GM19372 (cell line): ENCODE data around the gene GRIK1.

Source experiments
- ATAC-seq: cut with Tn5 transposase; IDR thresholded peaks from one replicate; pipeline ENCODE4 v1.9.1; 2021; ENCODE audit warnings: mild to moderate bottlenecking, low read depth, moderate library complexity; ENCODE audit not compliant: unreplicated experiment

GRIK1 gene

DNA sequence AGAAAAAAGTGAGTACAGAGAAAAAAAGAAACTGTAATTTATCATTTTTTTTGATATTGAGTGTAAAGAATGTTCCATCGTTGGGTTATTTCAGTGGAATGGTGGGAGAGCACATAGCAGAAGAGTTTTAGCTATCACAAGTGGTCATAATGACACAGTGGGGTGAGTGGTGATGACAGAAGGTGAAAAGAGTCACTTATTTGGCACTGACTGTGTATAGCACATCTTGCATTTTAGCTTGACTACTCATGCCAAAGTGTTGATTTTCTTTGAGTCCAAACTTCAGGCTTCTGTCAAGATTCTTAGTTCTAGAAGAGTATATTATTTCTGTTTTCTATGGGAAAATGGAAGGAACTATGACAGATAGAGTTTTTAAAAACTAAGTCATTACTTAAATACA, 261.2 kb downstream of the GRIK1 start:
- ATAC-seq, result no peak

DNA sequence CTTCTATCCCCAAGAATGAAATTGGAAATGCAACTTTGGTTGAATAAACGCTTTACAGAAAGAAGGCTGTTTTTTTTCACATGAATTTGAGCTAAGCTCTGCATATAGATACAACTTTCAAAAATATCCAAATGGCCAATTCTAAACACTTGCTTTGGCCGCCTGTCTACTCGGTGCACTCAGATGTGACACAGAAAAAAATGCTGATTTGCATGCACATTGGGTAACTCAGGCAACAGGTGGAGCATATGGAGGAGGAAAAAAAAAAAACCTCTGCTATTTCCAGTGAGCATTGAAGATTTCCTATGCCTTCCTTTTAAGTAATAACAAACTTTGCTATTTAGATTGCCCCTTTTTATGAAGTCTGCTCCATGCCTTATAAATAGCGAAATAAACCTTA, 262.5 kb downstream of the GRIK1 start:
- no peak for ATAC-seq

DNA sequence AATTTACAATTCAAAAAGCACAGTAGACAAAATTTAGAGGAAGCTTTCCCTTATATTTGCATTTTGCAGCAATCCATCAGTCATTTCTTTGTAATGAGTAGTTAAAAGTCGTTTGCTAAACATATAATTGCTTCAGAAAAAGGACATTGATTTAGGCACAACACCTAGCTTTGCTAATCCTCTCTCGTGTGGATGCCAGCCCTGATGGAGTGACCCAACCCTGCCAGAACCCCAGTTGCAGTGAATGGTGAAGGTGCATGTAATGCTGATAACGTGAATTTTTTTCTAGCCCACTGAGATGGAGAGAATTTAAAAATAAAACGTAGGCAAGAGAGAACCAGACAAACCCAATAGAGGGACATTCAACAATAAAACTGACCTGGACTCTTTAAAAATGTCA, 263.4 kb downstream of the GRIK1 start:
- ATAC-seq, result no peak

DNA sequence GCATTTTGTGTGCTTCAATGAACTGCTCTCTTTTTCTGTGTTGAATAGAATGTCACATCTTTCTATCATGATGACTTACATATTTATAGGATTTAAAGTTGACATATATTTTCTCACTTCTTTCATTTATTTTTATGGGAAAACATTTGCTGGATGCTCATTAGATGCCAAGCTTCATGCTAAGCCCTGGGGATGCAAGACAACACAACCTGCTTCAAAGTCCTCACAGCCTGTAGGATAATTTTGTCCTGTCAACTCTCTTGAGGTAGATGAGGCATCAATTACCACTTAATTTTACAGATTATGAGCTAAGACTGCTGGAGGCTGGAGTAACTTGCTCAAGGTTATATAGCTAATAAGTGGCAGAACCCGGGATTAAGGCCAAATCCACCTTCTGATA, 264.3 kb downstream of the GRIK1 start:
- no peak for ATAC-seq

DNA sequence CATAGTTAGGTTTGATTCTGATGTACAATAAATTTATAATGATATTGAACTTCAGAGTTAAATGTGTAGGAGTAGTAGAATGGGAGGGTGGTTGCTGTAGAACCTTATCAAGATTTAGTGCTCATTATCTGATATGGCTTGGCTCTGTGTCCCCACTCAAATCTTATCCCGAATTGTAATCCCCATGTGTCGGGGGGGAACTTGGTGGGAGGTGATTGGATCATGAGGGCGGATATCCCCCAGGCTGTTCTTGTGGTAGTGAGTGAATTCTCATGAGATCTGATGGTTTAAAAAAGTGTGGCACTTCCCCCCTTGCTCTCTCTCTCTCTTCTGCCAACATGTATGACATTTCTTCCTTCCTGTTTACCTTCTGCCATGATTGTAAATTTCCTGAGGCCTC, 265.5 kb downstream of the GRIK1 start:
- ATAC-seq, result no peak

DNA sequence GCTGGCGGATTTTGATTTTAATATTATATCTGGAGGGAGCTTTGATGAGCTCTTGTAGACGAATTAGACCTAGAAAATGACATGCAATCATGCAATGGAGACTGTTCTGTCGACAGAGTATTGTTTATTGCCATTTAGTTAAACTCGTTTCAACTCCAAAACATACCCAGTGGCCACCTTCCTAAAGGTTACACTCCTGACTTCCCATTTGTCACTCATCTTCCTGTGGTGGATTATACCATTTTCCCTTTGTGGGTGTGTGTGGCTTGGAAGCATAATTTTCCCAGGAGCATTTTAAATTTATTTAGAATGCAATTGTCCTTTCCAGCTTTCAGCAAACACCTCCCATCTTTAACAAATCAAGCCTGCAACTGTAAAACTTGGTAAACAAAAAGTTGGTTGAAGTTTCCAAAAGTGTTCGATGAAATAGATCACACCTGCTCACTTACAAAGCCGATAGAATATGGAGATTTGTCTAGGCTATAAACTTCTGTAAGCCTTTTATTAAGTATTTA, 266.6 kb downstream of the GRIK1 start:
- no peak for ATAC-seq

DNA sequence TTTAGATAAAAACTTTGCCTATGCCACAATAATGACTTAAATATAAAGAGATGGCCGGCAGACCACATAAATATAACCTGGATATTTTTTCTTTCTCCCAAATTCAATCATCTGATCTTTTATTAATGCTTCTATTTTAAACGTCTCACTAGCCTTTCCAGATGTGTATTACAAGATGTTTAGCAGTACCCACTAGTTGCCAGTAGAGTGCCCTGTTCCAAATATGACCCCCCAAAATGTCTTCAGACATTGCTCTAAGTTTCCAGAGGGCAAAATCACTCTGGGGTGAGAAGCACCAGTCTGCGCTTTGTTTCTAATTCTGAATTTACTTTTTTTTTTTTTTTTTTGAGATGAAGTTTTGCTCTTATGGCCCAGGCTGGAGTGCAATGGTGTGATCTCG, 268.1 kb downstream of the GRIK1 start:
- ATAC-seq, result no peak

DNA sequence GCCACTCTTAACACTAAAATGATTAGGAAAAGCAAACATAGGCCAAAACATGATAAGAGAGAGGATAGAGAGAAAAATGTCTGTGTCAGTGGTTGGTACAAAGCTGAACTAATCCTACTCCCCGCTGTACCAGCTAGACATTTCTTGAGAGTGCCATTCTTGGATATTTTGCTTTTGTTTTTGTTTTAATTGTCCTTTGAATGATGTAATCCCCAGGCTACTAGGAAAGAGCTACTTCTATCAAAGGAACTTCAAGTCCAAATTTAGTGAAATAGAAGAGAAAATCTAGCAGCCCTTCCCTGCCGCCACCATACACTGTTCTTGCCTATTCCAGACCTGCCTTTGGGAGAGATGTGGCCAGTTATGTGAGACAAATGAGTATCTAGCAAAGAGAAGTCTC, 269.6 kb downstream of the GRIK1 start:
- ATAC-seq, result no peak

DNA sequence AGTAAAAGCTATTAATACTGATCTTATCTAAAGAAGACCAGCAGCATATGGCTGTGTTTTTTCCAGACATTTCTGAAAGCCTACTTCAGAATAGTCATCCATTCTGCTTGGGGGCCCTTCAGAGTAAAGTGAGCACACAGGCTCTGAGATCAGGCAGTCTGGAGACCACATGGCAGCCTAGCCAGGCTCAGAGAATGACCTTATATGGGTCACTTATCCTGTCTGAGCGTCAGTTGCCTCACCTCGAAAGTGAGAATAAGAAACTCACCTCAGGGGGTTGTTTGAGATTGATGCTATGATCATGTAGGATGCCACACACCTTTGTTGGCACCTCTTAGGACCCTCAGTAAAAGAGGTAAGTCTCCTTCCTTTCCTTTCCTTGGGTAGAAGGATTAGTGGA, 270.4 kb downstream of the GRIK1 start:
- ATAC-seq, result no peak

DNA sequence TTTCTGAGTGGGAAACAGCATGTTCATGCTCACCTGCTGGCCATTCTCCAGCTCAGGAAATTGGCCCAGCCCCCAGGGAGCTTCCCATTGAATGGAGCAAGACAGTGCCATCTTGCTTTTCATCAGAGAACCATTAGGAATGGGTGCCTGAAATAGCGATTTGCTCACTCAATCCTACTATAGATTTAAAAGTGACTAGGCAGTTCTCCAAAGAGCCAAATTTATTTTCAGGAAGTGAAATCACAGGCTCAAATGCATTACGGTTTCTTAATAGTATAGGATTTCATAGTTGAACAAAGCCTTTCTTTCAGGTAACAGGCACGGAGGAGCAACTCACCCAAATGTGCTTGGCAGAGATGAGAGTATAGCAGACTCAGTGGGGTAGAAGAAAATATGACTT, 272.1 kb downstream of the GRIK1 start:
- ATAC-seq, result no peak

DNA sequence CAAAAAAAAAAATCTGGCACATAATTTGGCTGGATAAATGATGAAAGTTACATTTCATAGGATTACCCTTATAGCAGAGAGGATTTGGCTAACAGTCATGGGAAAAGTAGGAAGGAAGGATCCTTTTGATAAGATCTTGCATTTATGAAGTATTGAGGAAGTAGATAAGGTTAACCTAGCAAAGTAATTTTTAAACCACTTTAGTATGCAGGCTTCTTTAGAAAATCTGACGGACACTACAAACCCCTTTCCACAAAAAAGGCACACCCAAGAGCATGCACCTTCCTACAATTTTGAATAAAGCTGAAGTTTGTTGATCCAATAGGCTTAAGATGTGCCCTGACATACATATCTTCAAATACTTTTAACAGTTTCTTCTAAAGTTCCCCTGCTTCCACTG, 275.2 kb downstream of the GRIK1 start:
- no peak for ATAC-seq

DNA sequence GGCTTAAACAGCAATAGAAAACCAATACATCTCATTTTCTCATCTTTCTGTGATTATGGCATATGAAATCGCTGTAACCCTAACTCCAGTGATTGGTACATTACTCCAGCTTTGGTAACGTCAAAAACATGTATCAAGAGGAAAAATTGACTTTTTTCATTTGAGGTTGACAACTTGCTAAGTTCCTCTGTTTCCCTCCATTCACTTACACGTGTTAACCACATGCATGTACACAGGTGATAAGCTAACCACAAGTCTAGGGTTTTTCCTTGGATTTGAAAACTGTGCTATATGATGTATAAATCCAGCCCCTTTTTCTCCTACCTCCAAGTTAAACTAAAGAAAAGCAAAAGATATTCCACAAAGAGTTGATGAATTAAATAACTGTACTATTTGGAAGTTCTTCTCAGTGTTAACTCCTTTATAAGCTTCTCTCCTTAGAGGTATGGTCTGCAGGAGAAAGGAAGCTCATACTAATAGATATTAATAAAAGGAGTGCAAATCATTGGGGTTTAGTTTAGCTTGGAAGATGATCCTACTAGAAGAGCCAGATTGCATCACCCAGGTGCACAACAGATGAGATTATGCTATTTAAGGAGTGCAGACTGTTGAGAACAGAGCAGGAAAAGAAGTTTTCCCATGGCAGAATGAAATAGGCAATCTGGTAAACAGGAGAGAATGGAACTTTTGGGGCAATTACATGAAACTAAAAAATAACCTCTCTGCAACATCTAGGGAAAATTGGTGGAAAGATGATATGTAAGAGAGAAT, 277.9 kb downstream of the GRIK1 start:
- no peak for ATAC-seq

DNA sequence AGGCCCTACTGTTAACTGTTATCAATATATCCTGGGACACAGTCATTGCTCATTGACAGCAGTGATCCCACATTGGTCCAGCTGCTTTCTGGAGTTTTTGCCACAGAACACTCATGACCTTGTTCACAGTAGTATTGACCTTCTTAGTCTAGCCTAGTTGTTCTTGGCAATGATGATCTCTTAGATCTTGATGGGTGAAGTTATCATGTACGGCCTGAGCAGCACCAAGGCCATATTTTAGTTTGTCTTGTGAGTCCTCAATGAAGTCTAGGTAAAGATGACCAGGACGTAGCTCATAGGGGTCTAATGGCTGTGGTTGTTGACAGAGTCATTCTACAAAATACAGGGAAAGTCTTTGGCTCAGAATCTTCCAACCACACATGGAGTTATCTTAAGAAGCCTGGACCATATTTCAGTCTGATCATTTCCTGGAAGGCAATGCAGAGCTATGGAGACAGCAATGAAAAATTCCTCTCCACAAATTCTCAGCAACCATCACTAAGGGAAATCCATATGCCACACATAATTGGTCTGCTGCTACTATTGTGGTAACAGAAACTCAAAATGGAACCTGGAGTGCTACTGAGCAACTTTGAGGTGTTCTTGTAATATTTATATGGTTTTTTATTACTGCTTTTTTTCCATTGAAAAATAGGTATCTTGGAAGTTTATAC, 279.6 kb downstream of the GRIK1 start:
- no peak for ATAC-seq

DNA sequence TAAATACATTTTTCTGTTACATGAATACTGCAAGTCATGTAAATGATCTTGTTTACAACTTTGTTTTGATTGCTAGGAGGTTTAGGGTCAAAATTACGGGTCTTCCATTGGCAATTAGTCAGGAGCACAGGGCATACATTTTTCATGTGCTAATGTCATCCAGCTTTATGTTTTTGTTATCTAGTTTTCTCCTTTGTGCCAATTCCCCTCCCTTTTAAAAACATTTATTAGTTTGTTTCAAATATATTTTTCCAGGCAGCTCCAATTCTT, 280.9 kb downstream of the GRIK1 start:
- ATAC-seq, result no peak

DNA sequence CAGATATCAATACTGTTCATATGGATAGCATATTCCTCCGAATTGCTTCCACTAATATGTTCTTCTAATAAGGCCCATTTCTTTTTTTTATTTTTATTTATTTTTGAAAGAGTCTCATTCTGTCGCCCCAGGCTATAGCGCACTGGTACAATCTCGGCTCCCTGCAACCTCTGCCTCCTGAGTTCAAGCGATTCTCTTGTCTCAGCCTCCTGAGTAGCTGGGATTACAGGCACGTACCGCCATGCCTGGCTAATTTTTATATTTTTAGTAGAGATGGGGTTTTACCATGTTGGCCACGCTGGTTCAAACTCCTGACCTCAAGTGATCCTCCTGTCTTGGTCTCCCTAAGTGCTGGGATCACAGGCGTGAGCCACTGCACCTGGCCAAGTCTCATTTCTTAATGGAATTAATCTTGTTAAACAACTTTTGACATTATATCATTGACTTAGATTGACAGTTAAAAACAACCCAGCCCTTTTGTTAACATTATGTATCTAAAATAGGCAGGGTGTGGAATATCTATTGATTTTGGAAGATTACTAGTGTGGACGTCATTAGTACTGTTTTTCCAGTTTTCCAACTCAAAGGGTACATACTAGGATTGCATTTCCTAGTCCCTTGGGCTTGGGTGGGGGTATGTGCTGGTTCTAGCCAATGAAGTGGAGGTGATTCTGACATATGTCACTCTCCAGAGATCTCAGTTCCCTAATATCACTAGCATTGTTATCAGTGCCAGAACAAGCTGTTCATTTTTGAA, 281.4 kb downstream of the GRIK1 start:
- ATAC-seq, result no peak

DNA sequence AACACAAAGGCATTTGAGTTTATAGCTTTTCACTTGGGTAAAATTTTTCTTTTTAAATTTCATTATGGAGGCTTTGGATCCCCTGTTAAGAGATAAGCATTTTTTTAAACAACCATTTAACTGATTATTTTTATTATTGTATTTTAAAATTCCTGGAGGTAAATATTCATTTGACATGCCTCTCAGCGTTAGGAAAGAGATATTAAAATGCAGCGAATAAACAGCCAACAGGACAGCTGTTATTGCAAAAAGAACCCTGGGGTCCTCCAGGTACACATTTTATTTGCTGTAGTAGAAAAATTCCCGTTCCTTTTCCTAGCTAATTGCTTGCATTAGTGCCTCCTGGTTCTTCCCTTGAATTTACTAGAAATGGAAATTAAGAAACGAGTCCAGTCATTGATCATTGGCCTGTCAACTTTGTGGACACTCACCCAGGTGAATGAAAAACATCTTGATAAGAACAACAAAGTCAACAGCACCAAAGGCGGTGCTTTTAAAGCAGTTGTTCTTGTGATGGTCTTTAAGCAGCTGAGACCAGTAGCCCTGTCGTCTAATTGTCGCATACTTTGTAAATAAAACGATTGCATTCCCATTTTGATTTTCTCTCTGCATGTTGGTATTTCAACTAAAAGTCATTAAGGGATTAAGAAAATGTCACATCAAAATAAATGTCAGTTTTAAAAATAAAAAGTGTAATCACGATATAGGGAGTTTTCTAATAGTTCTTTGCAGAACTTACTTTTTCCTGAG, 282.4 kb downstream of the GRIK1 start:
- no peak for ATAC-seq

DNA sequence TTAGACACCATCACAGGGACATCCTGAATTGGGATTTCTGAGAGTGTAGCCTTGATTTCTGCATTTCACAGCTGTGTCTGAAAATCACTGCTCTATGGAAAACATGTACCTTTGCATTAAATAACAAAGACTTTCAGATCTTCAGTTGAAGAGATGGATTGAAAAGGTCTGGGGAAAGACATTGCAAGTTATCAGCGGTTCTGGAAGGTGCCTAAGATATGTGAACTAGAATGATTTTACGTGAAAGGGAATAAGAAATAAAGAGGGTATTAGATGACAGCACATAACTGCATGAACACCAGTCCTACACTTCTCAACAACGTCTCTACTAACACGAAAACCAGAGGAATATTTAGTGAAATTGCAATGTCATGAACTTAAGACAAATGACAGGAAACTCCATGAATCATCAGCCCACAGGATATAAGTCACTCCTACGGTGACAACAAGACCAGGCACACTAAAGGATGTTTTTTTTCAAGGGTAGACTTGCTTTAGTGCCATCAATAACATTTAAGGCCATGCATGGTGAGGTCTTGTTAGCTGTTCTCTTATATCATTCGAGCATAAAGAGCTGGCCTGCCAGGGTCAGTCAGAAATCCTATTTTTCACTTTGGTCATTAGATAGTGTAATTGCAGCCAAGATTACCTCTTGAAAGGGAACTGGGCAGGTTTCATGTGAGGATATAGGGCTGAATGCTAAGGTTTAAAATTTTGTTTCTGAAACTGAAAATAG, 283.1 kb downstream of the GRIK1 start:
- ATAC-seq, result no peak

DNA sequence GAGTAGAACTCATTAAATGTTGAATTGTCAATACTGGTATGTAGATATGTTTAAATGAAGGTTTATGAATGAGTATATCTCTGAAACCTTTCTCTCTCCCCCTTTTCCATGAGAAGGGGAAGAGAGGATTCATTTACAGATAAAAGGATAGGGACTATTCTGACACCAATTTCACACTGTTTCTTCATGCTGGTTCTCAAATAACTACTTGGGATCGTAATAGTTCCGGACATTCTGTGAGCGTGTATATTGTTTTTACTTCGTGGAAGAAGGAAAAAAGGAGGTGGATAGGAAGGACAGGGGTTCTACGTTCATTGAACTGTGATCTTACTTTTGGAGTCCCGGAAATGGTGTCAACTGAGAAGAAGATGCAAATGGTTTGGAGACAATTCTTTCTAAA, 284.2 kb downstream of the GRIK1 start:
- no peak for ATAC-seq

DNA sequence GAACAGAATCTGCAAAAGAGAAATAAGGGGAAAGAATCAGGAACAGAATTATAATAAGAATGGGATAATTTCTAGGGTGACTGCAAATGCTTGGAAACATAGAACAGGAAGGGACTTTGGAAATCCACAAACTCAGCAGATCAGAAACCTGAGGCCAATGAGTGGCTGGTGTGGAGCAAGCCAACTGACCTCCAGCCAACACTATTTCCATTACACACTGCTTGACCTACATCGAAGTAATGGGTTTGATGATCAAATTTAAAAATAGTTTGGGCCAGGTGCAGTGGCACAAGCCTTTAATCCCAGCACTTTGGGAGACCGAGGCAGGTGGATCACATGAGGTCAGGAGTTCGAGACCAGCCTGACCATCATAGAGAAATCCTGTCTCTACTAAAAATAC, 284.9 kb downstream of the GRIK1 start:
- no peak for ATAC-seq

DNA sequence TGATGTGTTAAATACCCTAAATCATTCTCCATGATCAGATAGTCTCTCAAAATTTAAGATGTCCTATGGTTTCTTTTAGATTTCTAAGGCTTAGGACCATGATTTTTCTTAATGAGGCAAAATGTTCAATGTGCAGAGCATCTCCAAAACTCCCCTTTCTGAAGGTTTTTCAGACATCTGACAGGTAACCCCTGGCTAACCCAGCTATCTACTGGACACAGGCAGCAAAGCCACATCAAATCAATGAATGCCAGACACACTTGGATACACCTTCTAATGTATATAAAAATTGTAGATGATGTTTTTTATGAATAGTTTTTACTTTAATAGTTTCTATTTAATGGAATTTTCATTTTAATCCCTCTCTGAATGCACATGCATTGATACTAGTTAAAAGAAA, 285.6 kb downstream of the GRIK1 start:
- ATAC-seq, result no peak
